GM21360 (cell line): ENCODE results near the gene IL12RB2.
"Not testable (repeated sequence)": the region's sequence is repeated elsewhere in the genome, so short reads cannot be mapped to it uniquely, and the experiment has no call there.

Experiments
- ATAC-seq: cut with Tn5 transposase; IDR thresholded peaks from one replicate; pipeline ENCODE4 v1.9.1; 2021; ENCODE audit warnings: mild to moderate bottlenecking, moderate library complexity; ENCODE audit not compliant: unreplicated experiment

IL12RB2 gene

DNA sequence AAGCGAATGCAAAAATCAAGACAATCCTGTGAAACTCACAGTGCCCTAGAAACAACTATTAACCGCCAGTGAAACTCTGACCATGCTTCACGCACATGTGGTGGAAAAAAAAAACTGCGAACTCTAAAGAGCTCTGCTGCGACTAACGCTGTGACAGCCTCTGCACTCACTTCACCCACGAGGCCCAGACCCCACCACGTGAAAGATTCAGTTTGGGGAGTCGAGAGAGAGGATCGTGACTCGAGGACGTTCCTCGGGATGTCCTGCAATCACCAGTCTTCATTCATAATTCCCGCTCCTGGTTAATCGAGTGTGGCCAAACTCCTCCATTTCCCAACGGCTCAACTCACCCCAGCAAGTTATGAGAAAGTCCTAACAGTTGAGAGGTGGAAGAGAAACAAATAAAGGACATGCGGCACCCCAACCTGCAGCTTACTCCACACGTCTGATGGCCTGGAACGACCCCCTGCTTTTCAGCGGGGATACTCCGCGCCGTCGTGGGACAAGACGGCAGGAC is 121.4 kb downstream of the IL12RB2 start:
- ATAC-seq: no peak

DNA sequence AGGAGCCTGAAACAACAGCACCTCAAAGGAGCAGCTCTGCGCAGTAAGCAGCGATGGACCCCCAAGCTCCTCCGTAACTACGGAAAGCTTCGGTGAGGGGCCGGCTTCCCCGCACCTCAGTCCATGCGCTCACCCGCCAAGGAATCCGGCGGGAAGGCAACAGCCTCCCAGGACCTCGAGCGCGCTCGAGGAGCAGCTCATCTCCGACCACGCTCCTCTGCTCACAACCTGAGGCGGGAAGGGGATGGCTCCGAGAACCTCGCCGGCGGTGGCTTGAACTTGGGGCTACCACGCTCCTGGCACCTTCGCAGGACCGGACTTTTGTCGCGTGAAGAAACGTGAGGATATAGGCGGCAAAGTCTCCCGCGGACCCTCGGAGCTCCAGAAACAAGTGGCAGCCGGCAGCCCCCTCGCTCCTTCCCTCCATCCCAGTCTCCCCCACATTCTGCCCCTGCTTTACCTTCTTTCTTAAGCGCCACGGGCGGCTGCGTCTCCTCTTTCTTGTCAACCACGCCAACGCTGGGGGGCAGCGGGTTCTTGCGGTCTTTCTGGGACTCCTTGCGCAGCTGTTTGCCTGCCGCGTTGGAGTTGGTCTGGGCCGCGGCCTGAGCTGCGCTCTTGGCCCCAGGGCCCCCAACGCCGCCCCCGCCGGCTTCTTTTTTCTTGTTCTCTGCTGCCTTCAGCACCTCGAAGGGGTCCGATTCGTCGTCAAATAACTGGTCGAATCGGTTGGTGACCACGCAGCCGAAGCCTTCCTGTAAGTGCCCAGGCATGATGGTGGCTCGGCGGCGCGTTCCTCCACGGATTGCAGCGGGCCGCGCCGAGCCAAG is 122.1 kb downstream of the IL12RB2 start:
- peak; percentile 3 for ATAC-seq

DNA sequence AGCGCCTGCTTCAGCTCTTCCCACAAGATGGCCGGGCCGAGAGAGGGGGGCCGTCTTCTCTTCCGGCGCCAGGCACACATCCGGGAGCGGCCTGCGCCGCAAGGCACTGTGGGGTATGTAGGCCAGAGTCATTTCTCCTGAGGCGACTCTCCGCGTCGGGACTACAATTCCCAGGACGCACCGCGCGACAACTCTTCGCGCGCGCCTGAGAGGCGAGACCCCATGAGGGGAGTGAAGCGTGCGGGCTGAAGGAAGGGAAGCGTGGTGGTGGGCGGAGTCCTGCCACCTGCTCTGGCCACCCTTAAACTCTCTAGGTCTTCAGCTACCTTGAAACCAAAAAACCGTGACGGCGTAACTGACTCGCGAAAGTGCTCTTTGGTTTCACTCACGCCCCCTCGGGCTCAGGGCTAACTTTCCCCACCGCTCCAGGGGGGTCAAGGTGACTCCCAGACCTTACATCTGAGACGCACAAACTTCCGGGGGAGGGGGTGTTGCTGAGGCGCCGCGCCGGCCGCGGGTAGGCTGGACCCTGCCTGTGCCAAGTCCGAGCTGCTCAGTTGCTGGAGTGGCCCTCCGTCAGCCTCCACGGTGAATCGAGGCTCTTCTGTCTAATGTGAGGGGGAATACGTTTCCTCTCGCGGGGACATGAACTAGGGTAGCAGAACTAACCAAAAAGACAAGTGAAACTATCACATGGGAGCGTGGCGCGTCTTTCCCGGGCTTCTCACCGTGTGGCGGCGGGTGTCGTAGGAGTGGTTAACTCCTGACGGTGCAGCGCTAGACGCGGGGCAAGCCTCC is 122.9 kb downstream of the IL12RB2 start, which contains the start of gene SERBP1:
SERBP1 (minus strand) TSS at position 45 of the 798 bp plus-strand sequence. CDS start 102 bp downstream, outside the sequence.
- ATAC-seq: peak; percentile 83

DNA sequence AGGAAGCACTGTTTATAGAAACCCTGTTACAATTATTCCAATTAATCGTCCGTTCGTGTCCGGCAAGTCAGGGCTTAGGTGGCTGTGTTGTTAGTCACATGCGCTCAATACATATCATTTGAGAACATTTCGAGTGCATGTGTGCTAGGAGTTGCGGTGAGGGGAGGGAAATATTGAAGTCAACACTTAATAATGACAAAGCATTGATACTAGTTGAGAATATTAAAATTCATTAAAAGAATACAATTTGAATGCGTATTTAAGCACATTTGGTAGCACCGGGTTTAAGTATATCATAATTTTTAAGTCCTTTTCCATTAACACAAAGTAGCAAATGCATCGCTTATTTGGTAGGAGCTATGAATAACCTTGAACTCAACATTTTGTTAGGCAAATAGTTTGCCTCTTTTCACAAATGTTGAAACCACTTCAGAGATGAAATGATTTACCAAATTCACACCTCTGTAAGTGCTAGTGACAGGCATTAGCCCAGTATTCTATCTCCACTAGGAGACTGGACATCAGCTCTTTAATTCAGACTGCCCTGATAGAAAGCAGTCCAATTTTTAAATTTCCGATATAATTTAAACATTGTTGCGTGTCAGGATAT is 123.6 kb downstream of the IL12RB2 start:
- ATAC-seq: no peak

- no peak for ATAC-seq
Measured at GRCh38 chr1:67431869-67432578, 124.4 kb downstream of the IL12RB2 start.

DNA sequence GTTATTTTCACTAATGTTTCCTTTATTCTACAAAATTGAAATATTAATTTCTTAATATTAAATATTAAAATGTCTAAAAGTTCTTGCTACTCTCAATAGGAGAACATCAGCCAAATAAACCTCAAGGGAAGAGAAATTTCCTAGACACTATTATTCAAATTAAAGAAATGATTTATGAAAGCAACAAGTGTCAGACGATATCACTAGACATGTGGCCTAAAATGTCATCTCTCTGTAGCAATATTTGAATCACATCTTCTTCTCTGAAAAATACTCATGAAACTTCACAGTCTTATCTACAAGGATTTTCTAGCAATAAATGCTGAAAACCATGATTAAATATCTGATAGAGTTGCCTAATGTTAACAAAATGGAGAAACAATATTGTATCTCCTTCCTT is 125.1 kb downstream of the IL12RB2 start:
- no peak for ATAC-seq

GRCh38 chr1:67433837-67434236 is 126.2 kb downstream of the IL12RB2 start:
- no peak for ATAC-seq

DNA sequence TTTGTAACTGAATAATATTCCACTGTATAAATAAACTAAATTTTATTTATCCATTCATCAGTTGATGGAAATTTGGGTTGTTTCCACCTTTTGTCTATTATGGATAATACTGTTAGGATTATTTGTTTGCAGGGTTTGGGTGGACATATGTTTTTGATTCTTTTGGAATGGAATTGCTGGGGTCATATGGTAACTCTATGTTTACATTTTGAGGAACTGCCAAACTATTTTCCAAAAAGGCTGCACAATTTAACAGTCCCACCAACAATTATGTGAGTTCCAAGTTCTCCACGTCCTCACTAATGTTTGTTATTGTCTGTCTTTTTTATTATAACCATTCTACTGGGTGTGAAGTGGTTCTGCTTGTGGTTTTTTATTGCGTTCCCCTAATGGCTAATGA is 126.8 kb downstream of the IL12RB2 start:
- no peak for ATAC-seq

- no peak for ATAC-seq
Measured at GRCh38 chr1:67436511-67437055, 128.9 kb downstream of the IL12RB2 start.

DNA sequence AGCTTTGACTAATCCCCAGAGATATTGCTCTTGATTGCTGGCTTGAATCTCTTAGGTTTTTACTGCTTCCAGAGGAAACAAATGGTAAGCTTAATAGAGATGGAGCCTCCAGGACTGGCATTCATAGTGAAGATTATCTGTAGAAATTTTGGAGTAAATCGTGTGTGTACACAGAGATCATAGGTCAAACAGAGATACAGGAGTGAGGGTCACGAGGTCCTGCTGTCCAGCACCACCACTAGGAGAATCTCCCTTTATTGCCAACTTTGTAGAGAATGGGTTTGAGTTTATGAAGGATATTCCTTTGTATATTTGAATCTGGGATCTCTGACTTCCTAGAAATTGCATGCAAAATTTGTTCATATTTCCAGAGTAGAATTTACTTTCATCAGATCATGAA is 130.3 kb downstream of the IL12RB2 start:
- no peak for ATAC-seq

- ATAC-seq: no peak
Measured at GRCh38 chr1:67439277-67440029, 131.8 kb downstream of the IL12RB2 start.

DNA sequence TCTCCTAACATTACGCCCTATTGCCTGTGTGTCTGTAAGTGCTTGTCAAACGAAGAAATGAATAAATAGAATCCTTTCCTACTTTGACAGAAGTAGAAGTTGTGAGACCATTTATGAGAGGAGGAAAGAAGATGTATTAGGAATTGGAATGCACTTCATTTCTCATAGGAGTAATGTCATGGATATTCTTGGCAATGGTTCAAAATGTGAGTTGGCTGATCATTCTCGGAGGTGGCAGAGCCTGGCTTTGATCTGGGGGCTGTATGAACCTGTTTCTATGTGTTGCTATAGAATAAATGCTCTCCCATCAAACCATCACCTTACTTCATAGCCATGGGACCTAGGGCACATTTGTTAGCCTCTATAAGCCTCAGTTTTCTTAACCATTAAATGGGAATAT is 132.7 kb downstream of the IL12RB2 start:
- no peak for ATAC-seq

DNA sequence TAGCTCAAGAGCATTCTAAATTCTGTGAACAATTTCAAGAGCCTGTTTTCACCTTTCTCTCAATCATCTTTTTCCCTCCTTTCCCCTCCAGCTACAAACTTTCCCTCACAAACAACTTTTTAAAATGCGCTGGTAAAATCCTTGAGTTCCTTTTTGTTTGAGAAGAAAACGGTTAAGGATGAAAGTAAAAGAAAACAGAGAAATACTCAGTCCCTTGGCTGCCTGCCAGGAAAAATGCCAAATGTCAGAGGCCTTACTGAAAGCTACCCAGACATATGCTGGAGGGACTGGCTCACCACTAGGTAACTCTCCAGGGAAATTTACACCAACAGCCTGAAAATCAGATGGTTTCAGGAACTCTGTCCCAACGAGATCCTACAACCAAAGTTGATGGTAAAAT is 133.5 kb downstream of the IL12RB2 start:
- ATAC-seq: no peak

- ATAC-seq: no peak
Measured at GRCh38 chr1:67441739-67442281, 134.1 kb downstream of the IL12RB2 start.

DNA sequence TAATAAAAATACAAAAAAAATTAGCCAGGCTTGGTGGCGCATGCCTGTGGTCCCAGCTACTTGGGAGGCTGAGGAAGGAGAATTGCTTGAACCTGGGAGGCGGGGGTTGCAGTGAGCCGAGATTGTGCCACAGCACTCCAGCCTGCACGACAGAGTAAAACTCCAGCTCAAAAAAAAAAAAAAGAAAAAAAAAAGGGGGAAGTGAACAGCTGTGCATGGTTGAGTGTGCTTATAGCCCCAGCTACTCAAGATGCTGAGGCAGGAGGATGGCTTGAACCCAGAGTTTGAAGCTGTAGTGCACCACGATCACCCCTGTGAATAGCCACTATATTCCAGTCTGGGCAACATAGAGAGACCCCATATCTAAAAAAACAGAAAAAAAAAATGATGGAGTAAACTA is 138.3 kb downstream of the IL12RB2 start:
- not testable (repeated sequence) for ATAC-seq
